Astrocyte of the spinal cord (primary cell): ENCODE data around the gene UBLCP1.
"Not testable (repeated sequence)": the region's sequence is repeated elsewhere in the genome, so short reads cannot be mapped to it uniquely, and the experiment has no call there.

Experiments used
- DNase-seq: peaks from one replicate; pipeline ENCODE4 v3.0.0; 2011; ENCODE audit warnings: low read depth, low spot score
- H3K4me3 ChIP-seq: 2 replicates; pipeline ENCODE4 v1.5.1; 2011; ENCODE audit warnings: low read depth, mild to moderate bottlenecking, low read length, moderate library complexity
- CTCF ChIP-seq: IDR thresholded peaks from 2 replicates; pipeline ENCODE4 v1.5.1; 2012; ENCODE audit warnings: low read depth, mild to moderate bottlenecking, low read length, inconsistent platforms
- in situ Hi-C: cut with HindIII; loops from 2 replicates; pipeline ENCODE4 v1.10.0; 2017; ENCODE audit warnings: low sequenced_read_pairs

UBLCP1 gene

GRCh38 chr5:159220206-159220605, 42.9 kb upstream of the UBLCP1 start:
- no peak for DNase-seq
- in situ Hi-C loops: no loop called here
- no peak for TF ChIP-seq CTCF
- H3K4me3 ChIP-seq: no peak overlapping the region

- no peak for DNase-seq
- in situ Hi-C loops: no loop called here
- no peak for TF ChIP-seq CTCF
- no peak overlapping the region for H3K4me3 ChIP-seq
Observed at GRCh38 chr5:159223469-159223868, 39.6 kb upstream of the UBLCP1 start.

GRCh38 chr5:159224471-159224870, 38.6 kb upstream of the UBLCP1 start:
- no peak for DNase-seq
- in situ Hi-C loops: no loop called here
- no peak for TF ChIP-seq CTCF
- H3K4me3 ChIP-seq: no peak overlapping the region

- no peak for TF ChIP-seq CTCF
- DNase-seq: no peak
- in situ Hi-C loops: no loop called here
- no peak overlapping the region for H3K4me3 ChIP-seq
Observed at GRCh38 chr5:159226451-159226850, 36.6 kb upstream of the UBLCP1 start.

GRCh38 chr5:159227452-159227851, 35.6 kb upstream of the UBLCP1 start:
- DNase-seq: no peak
- no peak overlapping the region for H3K4me3 ChIP-seq
- no peak for TF ChIP-seq CTCF
- in situ Hi-C loops: no loop called here

GRCh38 chr5:159228097-159228496, 35.0 kb upstream of the UBLCP1 start:
- in situ Hi-C loops, H3K4me3 ChIP-seq: not testable (repeated sequence)
- peak; percentile 40 for DNase-seq

- in situ Hi-C loops: no loop called here
- TF ChIP-seq CTCF: no peak
Observed at GRCh38 chr5:159230657-159231056, 32.4 kb upstream of the UBLCP1 start.

More at GRCh38 chr5:159230657-159231056, 32.4 kb upstream of the UBLCP1 start:
- no peak overlapping the region for H3K4me3 ChIP-seq
- DNase-seq: no peak
